Measurements from ENCODE around the gene TARS3. TPM values are rescaled to one million over a fixed set of nuclear protein-coding genes. Genes with fewer than 3 reads are reported as not detected.
"Not testable (repeated sequence)": the region's sequence is repeated elsewhere in the genome, so short reads cannot be mapped to it uniquely, and the experiment has no call there.

TARS3 gene
- total RNA-seq, 2 experiments from 2014 or later, result 8.1 to 11.8 TPM

DNA sequence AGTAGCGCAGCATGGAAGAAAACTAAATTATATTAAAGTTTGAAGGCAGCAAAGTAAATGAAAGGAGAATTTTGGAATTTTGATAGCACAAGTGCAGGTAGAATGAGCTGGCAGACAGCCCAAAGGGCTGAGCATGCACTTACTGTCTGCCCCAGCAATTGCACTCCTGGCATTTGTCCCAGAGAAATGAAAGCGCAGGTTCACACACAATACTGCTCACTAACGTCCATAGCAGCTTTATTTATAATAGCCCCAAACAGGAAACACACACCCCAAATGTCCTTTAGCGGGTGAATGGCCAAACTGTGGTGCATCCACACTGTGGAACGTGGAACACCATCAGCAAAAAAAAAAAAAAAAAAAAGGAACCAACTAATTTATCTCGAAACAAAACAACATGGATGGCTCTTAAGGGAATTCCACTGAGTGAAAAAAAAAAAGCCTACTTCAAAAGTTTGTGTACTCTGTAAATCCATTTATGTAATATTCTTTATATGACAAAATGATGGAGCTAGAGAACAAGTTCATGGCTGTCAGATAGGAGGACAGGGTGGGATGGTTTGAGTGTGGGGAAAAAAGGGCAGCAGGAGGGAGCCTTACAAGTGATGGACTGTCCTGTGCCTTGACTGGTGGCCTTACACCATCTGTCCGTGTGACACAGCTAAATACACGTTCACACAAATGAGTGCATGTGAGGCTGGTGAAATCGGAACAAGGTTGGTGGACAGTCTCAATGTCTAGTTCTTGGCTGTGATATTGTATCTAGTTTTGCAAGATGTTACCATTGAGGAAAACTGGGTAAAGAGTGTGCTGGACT lies 66.1 kb downstream of the TARS3 start:
- Mint-ChIP-seq H3K4me1 (peaks cover 11% of the 10 kb centered on the region), H3K9me3 (ENCODE audit: low read depth) (no peaks in the 10 kb centered on the region), H3K36me3 (no peaks in the 10 kb centered on the region), H3K27me3 (no peaks in the 10 kb centered on the region), H3K27ac (no peak overlapping the region), H3K4me3 (no peak overlapping the region)
- DNase-seq (no peak), ATAC-seq (no peak)
- CTCF ChIA-PET, result interaction anchor here (0.6 to 6.5 kb wide), 7 partner anchors 9 to 369 kb away, joined by 3 to 37 read pairs (median 5); no protein-coding TSS in a partner anchor

DNA sequence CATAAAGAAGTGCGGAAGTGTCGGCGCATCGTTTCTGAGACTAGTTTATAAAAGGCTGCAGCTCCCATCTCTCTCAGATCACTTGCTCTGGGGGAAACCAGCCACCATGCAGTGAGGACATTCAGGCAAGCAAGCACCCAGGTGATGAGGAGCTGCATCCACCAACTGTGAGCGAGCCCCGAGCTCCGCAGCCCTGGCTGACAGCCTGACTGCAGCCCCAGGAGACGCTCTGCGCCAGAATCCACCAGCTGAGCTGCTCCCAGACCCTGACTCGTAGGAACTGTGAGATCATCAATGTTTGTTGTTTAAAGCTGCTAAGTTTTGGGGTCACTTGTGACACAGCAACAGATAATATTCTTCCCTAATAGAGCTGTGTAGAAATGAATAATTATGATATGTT lies 67.1 kb downstream of the TARS3 start:
- Mint-ChIP-seq H3K36me3 (no peaks in the 10 kb centered on the region), H3K4me3 (no peak overlapping the region), H3K27ac (no peak overlapping the region), H3K9me3 (ENCODE audit: low read depth) (no peaks in the 10 kb centered on the region), H3K4me1 (peaks cover 17% of the 10 kb centered on the region), H3K27me3 (no peaks in the 10 kb centered on the region)
- DNase-seq (no peak), ATAC-seq (no peak)
- CTCF ChIA-PET, result interaction anchor here (0.5 to 6.5 kb wide), 5 partner anchors 10 to 368 kb away, joined by 3 to 37 read pairs (median 4); no protein-coding TSS in a partner anchor

GRCh38 chr15:101654624-101655337 lies 69.5 kb downstream of the TARS3 start:
- not testable (repeated sequence) for H3K9me3 Mint-ChIP-seq (ENCODE audit: low read depth); DNase-seq; H3K4me3 Mint-ChIP-seq; ATAC-seq; H3K36me3 Mint-ChIP-seq; H3K27me3 Mint-ChIP-seq
- CTCF ChIA-PET, result interaction anchor here (1.2 to 6.5 kb wide), 4 partner anchors 13 to 359 kb away, joined by 3 to 37 read pairs (median 8); partner anchors contain the start of genes SNRPA1 and TARS3
- peak overlapping the region; percentile 65 for H3K27ac Mint-ChIP-seq
- H3K4me1 Mint-ChIP-seq, result peaks cover 31% of the 10 kb centered on the region

DNA sequence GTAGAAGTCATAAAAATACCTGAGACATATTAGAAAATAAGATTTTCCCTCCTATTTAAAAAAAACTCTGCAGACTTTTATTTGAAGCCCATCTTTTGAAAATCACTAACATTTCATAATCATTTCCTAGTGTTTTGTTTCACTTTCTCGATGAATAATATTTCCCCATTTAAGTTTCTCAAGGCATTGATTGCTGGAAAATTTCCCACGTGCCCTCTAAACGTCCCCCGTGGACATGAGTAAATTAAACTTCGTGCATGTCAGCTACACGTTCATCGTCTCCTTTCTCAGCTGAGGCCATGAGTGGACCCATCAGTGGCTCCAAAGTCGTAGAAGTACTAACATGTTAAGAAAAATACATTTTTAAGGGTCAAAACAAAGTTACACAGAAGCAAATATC lies 70.1 kb downstream of the TARS3 start:
- peaks cover 36% of the 10 kb centered on the region for H3K4me1 Mint-ChIP-seq

DNA sequence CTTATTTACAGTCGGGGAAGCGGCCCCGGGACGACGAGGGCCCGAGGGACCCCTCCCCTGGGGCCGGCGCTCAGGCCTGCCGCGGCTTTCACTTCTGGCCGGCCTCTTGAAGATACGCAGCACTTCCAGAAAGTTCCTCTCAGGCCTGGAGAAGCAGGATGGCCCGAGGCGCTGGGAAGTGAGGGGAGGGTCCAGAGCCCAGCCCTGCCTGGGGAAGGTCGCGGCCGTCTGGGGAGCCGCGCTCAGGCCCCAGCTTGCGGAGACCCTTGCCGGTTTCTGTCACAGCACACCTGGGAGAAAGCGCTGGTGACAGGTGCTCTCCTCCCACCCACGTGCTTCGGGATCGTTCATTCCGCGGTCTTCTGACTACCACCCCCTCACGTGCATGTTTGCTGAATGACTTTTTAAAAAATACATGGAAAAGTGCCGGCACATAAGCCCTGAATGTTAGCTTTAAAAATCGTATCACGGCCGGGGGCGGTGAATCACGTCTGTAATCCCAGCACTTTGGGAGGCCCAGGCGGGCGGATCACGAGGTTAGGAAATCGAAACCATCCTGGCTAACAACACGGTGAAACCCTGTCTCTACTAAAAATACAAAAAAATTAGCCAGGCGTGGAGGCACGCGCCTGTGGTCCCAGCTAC lies 71.4 kb downstream of the TARS3 start:
- H3K27me3 Mint-ChIP-seq, result no peaks in the 10 kb centered on the region
- no peaks in the 10 kb centered on the region for H3K9me3 Mint-ChIP-seq (ENCODE audit: low read depth)
- H3K4me1 Mint-ChIP-seq, result peaks cover 46% of the 10 kb centered on the region
- ATAC-seq, result no peak
- peak overlapping the region; percentile 93 for H3K4me3 Mint-ChIP-seq
- peaks cover 12% of the 10 kb centered on the region for H3K36me3 Mint-ChIP-seq
- no peak for DNase-seq
- H3K27ac Mint-ChIP-seq, result peak overlapping the region; percentile 96
- CTCF ChIA-PET, result interaction anchor here (1.4 to 6.5 kb wide), 4 partner anchors 11 to 355 kb away, joined by 3 to 37 read pairs (median 8); partner anchors contain the start of gene TARS3

More for the DNA sequence above, 70.1 kb downstream of the TARS3 start:
- no peak overlapping the region for H3K4me3 Mint-ChIP-seq
- no peaks in the 10 kb centered on the region for H3K9me3 Mint-ChIP-seq (ENCODE audit: low read depth)
- CTCF ChIA-PET, result interaction anchor here (1.2 to 6.5 kb wide), 6 partner anchors 13 to 359 kb away, joined by 3 to 37 read pairs (median 5); partner anchors contain the start of genes SNRPA1 and TARS3
- ATAC-seq, result no peak
- no peak for DNase-seq
- peaks cover 4% of the 10 kb centered on the region for H3K36me3 Mint-ChIP-seq
- H3K27me3 Mint-ChIP-seq, result no peaks in the 10 kb centered on the region
- H3K27ac Mint-ChIP-seq, result peak overlapping the region; percentile 65

DNA sequence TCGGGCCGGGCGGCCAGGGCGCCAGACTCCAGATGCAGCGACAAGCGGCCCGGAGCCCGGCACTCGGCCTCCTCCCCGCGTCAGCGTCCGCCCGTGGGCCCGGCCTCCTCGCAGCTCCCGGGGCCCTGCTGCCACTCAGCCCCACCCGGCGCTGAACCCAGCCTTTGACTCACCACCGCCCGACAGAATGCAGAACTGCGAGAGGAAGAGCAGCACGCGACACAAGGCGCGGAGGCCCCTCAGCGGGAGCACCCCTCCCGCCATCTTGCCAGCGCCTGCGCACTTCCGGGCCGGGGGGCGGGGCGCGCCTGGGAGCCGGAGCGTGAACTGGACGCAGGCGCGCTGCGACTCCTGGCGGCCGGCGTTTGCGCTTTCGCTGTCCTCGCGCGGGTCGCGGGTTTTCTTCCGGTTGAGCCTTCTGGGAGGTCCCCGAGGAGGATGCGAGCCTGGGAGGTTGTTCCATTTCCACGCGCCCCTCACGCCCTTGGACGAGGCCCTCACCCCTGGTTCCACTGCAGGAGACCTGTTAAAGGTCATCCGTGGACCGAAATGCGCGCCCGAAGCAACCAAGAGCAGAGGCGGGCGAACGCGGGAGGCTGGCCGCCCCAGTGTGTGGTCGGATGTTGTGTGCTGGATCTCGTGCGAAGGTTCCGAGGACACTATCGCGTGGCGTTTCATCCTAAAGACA lies 72.0 kb downstream of the TARS3 start, which contains the start of gene TM2D3:
TM2D3 (minus strand) TSS at position 284 of the 688 bp plus-strand sequence; CDS start at position 264, 20 bp downstream.
- DNase-seq, result peak; percentile 96
- H3K9me3 Mint-ChIP-seq (ENCODE audit: low read depth), result no peaks in the 10 kb centered on the region
- CTCF ChIA-PET, result interaction anchor here (0.9 to 6.5 kb wide), 5 partner anchors 11 to 364 kb away, joined by 3 to 37 read pairs (median 6); partner anchors contain the start of gene TARS3
- H3K36me3 Mint-ChIP-seq, result peaks cover 12% of the 10 kb centered on the region
- peak within 1 kb of the TSS; percentile 93 for H3K4me3 Mint-ChIP-seq
- peak within 1 kb of the TSS; percentile 96 for H3K27ac Mint-ChIP-seq
- ATAC-seq, result peak; percentile 92
- H3K4me1 Mint-ChIP-seq, result peaks cover 46% of the 10 kb centered on the region
- H3K27me3 Mint-ChIP-seq, result no peaks in the 10 kb centered on the region

GRCh38 chr15:101651554-101652097 lies 72.6 kb downstream of the TARS3 start:
- H3K36me3 Mint-ChIP-seq, result peaks cover 14% of the 10 kb centered on the region
- H3K4me1 Mint-ChIP-seq, result peaks cover 46% of the 10 kb centered on the region
- CTCF ChIA-PET, result interaction anchor here (0.9 to 6.5 kb wide), 3 partner anchors 10 to 364 kb away, joined by 3 to 37 read pairs (median 4); no protein-coding TSS in a partner anchor
- H3K4me3 Mint-ChIP-seq, result peak overlapping the region; percentile 93
- no peaks in the 10 kb centered on the region for H3K27me3 Mint-ChIP-seq
- DNase-seq (no peak), ATAC-seq (peak; percentile 52)
- H3K27ac Mint-ChIP-seq, result peak overlapping the region; percentile 96
- H3K9me3 Mint-ChIP-seq (ENCODE audit: low read depth), result no peaks in the 10 kb centered on the region

GRCh38 chr15:101650145-101650544 lies 74.1 kb downstream of the TARS3 start:
- peaks cover 24% of the 10 kb centered on the region for H3K36me3 Mint-ChIP-seq
- ATAC-seq (no peak), DNase-seq (no peak)
- H3K27me3 Mint-ChIP-seq, result no peaks in the 10 kb centered on the region
- CTCF ChIA-PET, result interaction anchor here (0.7 to 2.2 kb wide), 5 partner anchors 8 to 361 kb away, joined by 3 to 11 read pairs (median 3); no protein-coding TSS in a partner anchor
- H3K4me1 Mint-ChIP-seq, result peaks cover 46% of the 10 kb centered on the region
- peak overlapping the region; percentile 96 for H3K27ac Mint-ChIP-seq
- H3K9me3 Mint-ChIP-seq (ENCODE audit: low read depth), result no peaks in the 10 kb centered on the region
- peak overlapping the region; percentile 93 for H3K4me3 Mint-ChIP-seq

DNA sequence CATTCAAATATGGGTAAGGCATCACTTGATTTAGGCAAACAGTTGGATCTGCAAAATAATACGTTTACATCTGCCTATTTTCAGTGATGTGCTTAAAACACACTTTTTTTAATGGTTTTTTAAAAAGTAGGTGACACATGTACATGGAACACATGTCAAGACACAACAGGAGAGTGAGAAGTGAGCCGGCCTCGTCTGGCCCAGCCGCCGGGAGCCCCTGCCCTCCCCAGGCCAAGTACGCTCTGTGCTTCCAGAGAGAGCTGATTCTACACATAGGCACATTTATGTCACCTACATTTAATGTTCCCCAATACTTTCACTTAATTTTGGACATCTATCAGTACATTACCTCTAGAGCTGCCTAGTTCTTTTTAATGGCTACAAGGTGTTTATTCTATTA lies 75.9 kb downstream of the TARS3 start:
- Mint-ChIP-seq H3K4me3 (no peak overlapping the region), H3K36me3 (peaks cover 31% of the 10 kb centered on the region), H3K27me3 (no peaks in the 10 kb centered on the region), H3K4me1 (peaks cover 37% of the 10 kb centered on the region), H3K9me3 (ENCODE audit: low read depth) (no peaks in the 10 kb centered on the region), H3K27ac (no peak overlapping the region)
- DNase-seq (no peak), ATAC-seq (no peak)
- CTCF ChIA-PET, result interaction anchor here (1.5 kb wide), 1 partner anchor 359 kb away, joined by 6 read pairs; no protein-coding TSS in a partner anchor

GRCh38 chr15:101647251-101647650 lies 77.0 kb downstream of the TARS3 start:
- no peak overlapping the region for H3K27ac Mint-ChIP-seq
- H3K36me3 Mint-ChIP-seq, result peaks cover 36% of the 10 kb centered on the region

DNA sequence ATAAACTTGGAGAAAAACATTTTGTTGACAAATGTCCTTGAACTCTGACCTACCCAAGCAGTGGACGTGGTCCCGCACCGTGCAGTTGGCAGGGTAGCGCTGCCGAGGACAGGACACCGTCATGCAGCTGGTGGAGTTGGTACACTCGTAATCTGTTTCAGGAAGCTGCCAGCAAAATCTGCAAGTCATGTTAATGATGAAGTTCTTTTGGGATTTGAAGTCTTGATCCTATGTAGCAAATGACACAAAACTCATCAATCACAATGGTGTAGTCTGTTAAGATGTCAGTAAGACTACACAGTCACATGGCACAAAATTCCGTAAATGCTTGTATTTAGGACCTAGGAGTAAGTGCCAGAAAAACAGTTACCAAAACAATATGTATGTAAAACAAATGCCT lies 77.6 kb downstream of the TARS3 start:
- ATAC-seq (no peak), DNase-seq (no peak)
- Mint-ChIP-seq H3K27ac (no peak overlapping the region), H3K4me3 (no peak overlapping the region), H3K27me3 (no peaks in the 10 kb centered on the region), H3K4me1 (peaks cover 43% of the 10 kb centered on the region), H3K36me3 (peaks cover 39% of the 10 kb centered on the region), H3K9me3 (ENCODE audit: low read depth) (no peaks in the 10 kb centered on the region)
- CTCF ChIA-PET, result interaction anchor here (0.9 to 1.4 kb wide), 3 partner anchors 77 to 631 kb away, joined by 3 read pairs; partner anchors contain the start of gene TARS3

More at GRCh38 chr15:101647251-101647650, 77.0 kb downstream of the TARS3 start:
- ATAC-seq, result no peak
- Mint-ChIP-seq H3K9me3 (ENCODE audit: low read depth) (no peaks in the 10 kb centered on the region), H3K4me3 (no peak overlapping the region), H3K27me3 (no peaks in the 10 kb centered on the region), H3K4me1 (peaks cover 37% of the 10 kb centered on the region)
- no peak for DNase-seq
- CTCF ChIA-PET, result interaction anchor here (0.9 to 1.4 kb wide), 3 partner anchors 77 to 631 kb away, joined by 3 read pairs; partner anchors contain the start of gene TARS3

DNA sequence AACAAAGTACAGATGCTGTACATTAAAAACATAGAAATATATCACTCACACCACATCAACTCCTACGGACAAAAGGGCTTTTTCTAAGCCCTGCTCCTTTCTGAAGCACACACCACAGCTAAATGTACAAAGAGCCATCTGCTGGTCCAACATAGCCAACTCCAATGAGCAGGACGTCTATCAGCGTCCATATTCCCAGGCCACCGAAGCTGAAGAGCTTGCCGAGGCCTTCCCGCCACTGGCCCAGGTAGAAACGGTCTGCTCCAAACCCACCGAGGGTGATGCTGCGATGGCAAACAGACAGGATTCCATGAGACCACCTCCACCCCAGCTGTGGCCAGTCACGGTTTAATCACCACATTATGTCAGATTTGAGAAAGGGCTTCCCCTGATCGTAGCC lies 81.9 kb downstream of the TARS3 start:
- CTCF ChIA-PET, result interaction anchor here (1.1 to 4.3 kb wide), 13 partner anchors 8 to 626 kb away, joined by 3 to 44 read pairs (median 9); partner anchors contain the start of genes SNRPA1, TARS3 and TM2D3
- peaks cover 34% of the 10 kb centered on the region for H3K36me3 Mint-ChIP-seq
- peaks cover 19% of the 10 kb centered on the region for H3K4me1 Mint-ChIP-seq
- H3K27ac Mint-ChIP-seq, result peak overlapping the region; percentile 52
- H3K27me3 Mint-ChIP-seq, result no peaks in the 10 kb centered on the region
- no peak overlapping the region for H3K4me3 Mint-ChIP-seq
- ATAC-seq (no peak), DNase-seq (no peak)
- H3K9me3 Mint-ChIP-seq (ENCODE audit: low read depth), result no peaks in the 10 kb centered on the region
